SK-N-SH (cell line): ENCODE results near the gene PPDPF. TPM values are rescaled to one million over a fixed set of nuclear protein-coding genes. Genes with fewer than 3 reads are reported as not detected.

Source experiments
- CTCF ChIA-PET: fragments of 300-600, 350-600 bp; formaldehyde crosslinking; extraction: SDS; loops from one replicate; lab custom pipeline; 2021; lab: Yijun Ruan, JAX
- POLR2A ChIA-PET: fragments of 350-600 bp; sonication (Branson Sonifier 250); formaldehyde crosslinking; extraction: SDS; loops from one replicate; lab custom pipeline; 2020; ENCODE audit warnings: antibody characterized with exemption, inconsistent platforms; lab: Yijun Ruan, JAX
- DNase-seq: peaks from one replicate; pipeline ENCODE4 v3.0.0; 2012
- H2AFZ ChIP-seq: fragments of 200-600 bp; sonication (generic); 2 replicates; pipeline ENCODE4 v1.8.1; 2016; ENCODE audit warnings: antibody characterized with exemption, mild to moderate bottlenecking, low read depth
- H3F3A ChIP-seq: fragments of 200-600 bp; sonication (generic); replicated peaks from 2 replicates; pipeline ENCODE3; 2016; ENCODE audit warnings: antibody characterized with exemption, mild to moderate bottlenecking; ENCODE audit not compliant: insufficient read depth
- H3K27ac ChIP-seq, 2 experiments: fragments of 200-500 bp in 1 of 2; fragments of 200-600 bp in 1 of 2; sonication (Bioruptor generic) in 1 of 2; sonication (generic), shearing (Covaris generic) in 1 of 2; 2 replicates each; pipeline versions ENCODE4 v1.5.1 to v1.6.1; 2014 to 2016; ENCODE audit warnings: low read depth in 2 of 2, inconsistent platforms in 1 of 2, low read length in 1 of 2, mild to moderate bottlenecking in 1 of 2, mixed read lengths in 1 of 2
- H3K27me3 ChIP-seq: fragments of 200-600 bp; sonication (generic), shearing (Covaris generic); 2 replicates; pipeline ENCODE4 v1.6.1; 2016; ENCODE audit warnings: mixed run types; ENCODE audit not compliant: insufficient read depth
- H3K36me3 ChIP-seq, 2 experiments: fragments of 200-500 bp in 1 of 2; fragments of 200-600 bp in 1 of 2; sonication (Bioruptor generic) in 1 of 2; sonication (generic) in 1 of 2; replicated peaks in 1 of 2; 2 replicates each; pipeline versions ENCODE3 to v1.5.1; 2014 to 2016; ENCODE audit warnings: low read length in 1 of 2, mild to moderate bottlenecking in 1 of 2; ENCODE audit not compliant: insufficient read depth in 2 of 2, control insufficient read depth in 1 of 2
- H3K4me1 ChIP-seq, 2 experiments: fragments of 200-500 bp in 1 of 2; fragments of 200-600 bp in 1 of 2; sonication (Bioruptor generic) in 1 of 2; sonication (generic), shearing (Covaris generic) in 1 of 2; 2 replicates each; pipeline versions ENCODE4 v1.5.1 to v1.6.1; 2014 to 2016; ENCODE audit warnings: low read depth in 1 of 2, low read length in 1 of 2, mixed run types in 1 of 2; ENCODE audit not compliant: insufficient read depth in 2 of 2, control insufficient read depth in 1 of 2
- H3K4me2 ChIP-seq: fragments of 200-600 bp; sonication (generic), shearing (Covaris generic); 2 replicates; pipeline ENCODE4 v1.6.1; 2017; ENCODE audit warnings: mixed run types
- H3K4me3 ChIP-seq, 2 experiments: fragments of 200-500 bp in 1 of 2; fragments of 200-600 bp in 1 of 2; sonication (Bioruptor generic) in 1 of 2; sonication (generic), shearing (Covaris generic) in 1 of 2; 2 replicates each; pipeline versions ENCODE4 v1.5.1 to v1.8.1; 2014 to 2016; ENCODE audit warnings: low read depth in 2 of 2, inconsistent platforms in 1 of 2, low read length in 1 of 2, mild to moderate bottlenecking in 1 of 2, mixed read lengths in 1 of 2, moderate library complexity in 1 of 2
- H3K79me2 ChIP-seq: fragments of 200-600 bp; sonication (generic); 2 replicates; pipeline ENCODE4 v1.8.1; 2017; ENCODE audit warnings: mild to moderate bottlenecking; ENCODE audit not compliant: insufficient read depth
- H3K9ac ChIP-seq: fragments of 200-600 bp; sonication (generic); 2 replicates; pipeline ENCODE4 v1.6.1; 2017; ENCODE audit warnings: mixed run types
- H3K9me2 ChIP-seq: fragments of 200-600 bp; sonication (generic); 2 replicates; pipeline ENCODE4 v1.6.1; 2017; ENCODE audit warnings: mixed run types
- H3K9me3 ChIP-seq: fragments of 200-600 bp; sonication (generic); 2 replicates; pipeline ENCODE4 v1.6.1; 2017; ENCODE audit warnings: mixed run types, mild to moderate bottlenecking, moderate library complexity
- H4K20me1 ChIP-seq: fragments of 200-600 bp; sonication (generic); 2 replicates; pipeline ENCODE4 v1.6.1; 2017; ENCODE audit warnings: mild to moderate bottlenecking, mixed run types; ENCODE audit not compliant: insufficient read depth
- EP300 ChIP-seq, 2 experiments: IDR thresholded peaks; 2 replicates each; pipeline versions ENCODE4 v1.4.0 to v1.6.1; 2012; ENCODE audit warnings: borderline replicate concordance in 1 of 2, low read depth in 1 of 2, low read length in 1 of 2
- EZH2phosphoT487 ChIP-seq: fragments of 200-600 bp; sonication (generic); IDR thresholded peaks from 2 replicates; pipeline ENCODE4 v1.6.1; 2017; ENCODE audit warnings: low read depth, mixed run types, mild to moderate bottlenecking, antibody characterized with exemption, moderate library complexity, borderline replicate concordance
- FOXJ3 ChIP-seq: sonication (generic); formaldehyde crosslinking; IDR thresholded peaks from 2 replicates; pipeline ENCODE4 v1.5.1; 2020; ENCODE audit warnings: mild to moderate bottlenecking, missing genetic modification reagents
- GABPA ChIP-seq: IDR thresholded peaks from 2 replicates; pipeline ENCODE4 v1.4.0; 2012; ENCODE audit warnings: low read depth, mild to moderate bottlenecking
- GATA2 ChIP-seq: sonication (generic); formaldehyde crosslinking; IDR thresholded peaks from 2 replicates; pipeline ENCODE4 v1.5.0; 2020; ENCODE audit warnings: mild to moderate bottlenecking, missing genetic modification reagents
- MXI1 ChIP-seq: IDR thresholded peaks from 2 replicates; pipeline ENCODE4 v1.6.1; 2012; ENCODE audit warnings: mild to moderate bottlenecking, low read depth, low read length, improper control_type of control experiment
- RAD21 ChIP-seq: IDR thresholded peaks from 2 replicates; pipeline ENCODE4 v1.6.1; 2012; ENCODE audit warnings: mild to moderate bottlenecking, low read length
- RCOR1 ChIP-seq: fragments of 150-350 bp; IDR thresholded peaks from 2 replicates; pipeline ENCODE4 v1.6.1; 2017; ENCODE audit warnings: antibody characterized with exemption, low read length
- SIN3A ChIP-seq: IDR thresholded peaks from 2 replicates; pipeline ENCODE4 v1.6.1; 2012; ENCODE audit warnings: low read depth, mild to moderate bottlenecking, low read length, moderate library complexity, borderline replicate concordance
- SMC3 ChIP-seq: IDR thresholded peaks from 2 replicates; pipeline ENCODE4 v1.6.1; 2012; ENCODE audit warnings: low read depth, low read length, improper control_type of control experiment
- TAF1 ChIP-seq: IDR thresholded peaks from 2 replicates; pipeline ENCODE4 v1.6.1; 2012; ENCODE audit warnings: low read depth, mild to moderate bottlenecking, low read length, moderate library complexity, borderline replicate concordance
- TCF12 ChIP-seq: IDR thresholded peaks from 2 replicates; pipeline ENCODE4 v1.4.0; 2012
- USF1 ChIP-seq: IDR thresholded peaks from 2 replicates; pipeline ENCODE4 v1.4.0; 2012; ENCODE audit warnings: low read depth, borderline replicate concordance
- ZBTB33 ChIP-seq: IDR thresholded peaks from 2 replicates; pipeline ENCODE4 v1.4.0; 2012; ENCODE audit warnings: low read depth, borderline replicate concordance
- WGBS: methylation state at CpG from one replicate; pipeline ENCODE4 v1.1.6; 2017; ENCODE audit warnings: low lambda C conversion rate; 5-methylcytosine and 5-hydroxymethylcytosine counted together
- polyA plus RNA-seq, 3 experiments: library from polyadenylated mRNA; depleted of rRNA; stranded (reverse); fragments of >200 nt; gene quantifications; 2 replicates each; pipeline ENCODE4 v1.2.3, GENCODE V29; 2012

Gene PPDPF
- polyA plus RNA-seq, 1 of the 3 experiments (the other 2 are of a cell fraction), result 71.4 TPM

- peak; percentile 16 for DNase-seq
- Histone ChIP-seq H3F3A (no peaks in the 10 kb centered on the region), H2AFZ (no peak overlapping the region), H3K9me2 (no peaks in the 10 kb centered on the region), H3K4me1 (peaks cover 0 to 24% of the 10 kb centered on the region in 2 experiments; a peak in 1 of 4 replicates), H3K9me3 (no peaks in the 10 kb centered on the region), H3K79me2 (no peaks in the 10 kb centered on the region), H3K27ac (no peak overlapping the region), H4K20me1 (no peaks in the 10 kb centered on the region; the same call in 1 of the 2 replicates), H3K4me2 (no peak overlapping the region), H3K36me3 (peaks cover 0 to 6% of the 10 kb centered on the region in 2 experiments), H3K4me3 (no peak overlapping the region), H3K9ac (no peak overlapping the region), H3K27me3 (no peaks in the 10 kb centered on the region)
- CTCF ChIA-PET, result interaction anchor here (0.8 to 1.0 kb wide), 3 partner anchors 9 to 44 kb away, joined by 3 to 4 read pairs (median 3); partner anchors contain the start of genes PPDPF and PTK6
- POLR2A ChIA-PET, result interaction anchor here (1.2 to 1.6 kb wide), 2 partner anchors 9 to 27 kb away, joined by 3 to 5 read pairs; partner anchors contain the start of gene PPDPF
- 78% methylated on average over 11 of the region's 13 CpGs for WGBS
- no peak for TF ChIP-seq EZH2phosphoT487
- TF ChIP-seq FOXJ3 (CRISPR knock-in tag), result no peak
- no peak for TF ChIP-seq RCOR1
- TF ChIP-seq USF1, result no peak
- no peak for TF ChIP-seq RAD21
- no peak for TF ChIP-seq SIN3A
- no peak for TF ChIP-seq TCF12
- TF ChIP-seq GABPA, result no peak
- no peak for TF ChIP-seq GATA2
- no peak for TF ChIP-seq EP300 (IDR thresholded peaks at IDR 0.05; ENCODE audit: borderline replicate concordance in 1 of 2, low read depth in 1 of 2, low read length in 1 of 2)
- TF ChIP-seq SMC3, result no peak
Measured at GRCh38 chr20:63493563-63494020, 27.0 kb upstream of the PPDPF start.

- H3F3A ChIP-seq, result no peaks in the 10 kb centered on the region
- H3K36me3 ChIP-seq, result peaks cover 0 to 6% of the 10 kb centered on the region in 2 experiments
- no peak overlapping the region for H3K4me2 ChIP-seq
- H3K27me3 ChIP-seq, result no peaks in the 10 kb centered on the region
- peaks cover 0 to 24% of the 10 kb centered on the region in 2 experiments; a peak in 1 of 4 replicates for H3K4me1 ChIP-seq
- ChIA-PET POLR2A (interaction anchor here (1.2 to 1.6 kb wide), 2 partner anchors 9 to 27 kb away, joined by 3 to 5 read pairs; partner anchors contain the start of gene PPDPF), CTCF (interaction anchor here (0.8 to 1.0 kb wide), 3 partner anchors 9 to 44 kb away, joined by 3 to 4 read pairs (median 3); partner anchors contain the start of genes PPDPF and PTK6)
- H3K9me2 ChIP-seq, result no peaks in the 10 kb centered on the region
- 100% methylated on average over 4 of the region's 7 CpGs for WGBS
- no peak overlapping the region for H3K27ac ChIP-seq
- H3K9ac ChIP-seq, result no peak overlapping the region
- no peak overlapping the region for H2AFZ ChIP-seq
- H4K20me1 ChIP-seq, result no peaks in the 10 kb centered on the region; the same call in 1 of the 2 replicates
- no peaks in the 10 kb centered on the region for H3K9me3 ChIP-seq
- TF ChIP-seq ZBTB33, result no peak
- no peak for TF ChIP-seq MXI1
- no peak for TF ChIP-seq SMC3
- TF ChIP-seq TAF1, result no peak
- TF ChIP-seq GATA2, result no peak
- no peak overlapping the region for H3K4me3 ChIP-seq
- H3K79me2 ChIP-seq, result no peaks in the 10 kb centered on the region
- DNase-seq, result no peak
Measured at GRCh38 chr20:63494084-63494419, 26.5 kb upstream of the PPDPF start.
